CD4-positive, alpha-beta T cell treated with Interleukin-21 for 1 hour (primary cell): ENCODE measurements around the gene AMN1.
"Not testable (repeated sequence)": the region's sequence is repeated elsewhere in the genome, so short reads cannot be mapped to it uniquely, and the experiment has no call there.

Source experiments
- DNase-seq: peaks from one replicate; pipeline ENCODE4 v3.0.0-alpha.2; 2020

Gene AMN1

DNA sequence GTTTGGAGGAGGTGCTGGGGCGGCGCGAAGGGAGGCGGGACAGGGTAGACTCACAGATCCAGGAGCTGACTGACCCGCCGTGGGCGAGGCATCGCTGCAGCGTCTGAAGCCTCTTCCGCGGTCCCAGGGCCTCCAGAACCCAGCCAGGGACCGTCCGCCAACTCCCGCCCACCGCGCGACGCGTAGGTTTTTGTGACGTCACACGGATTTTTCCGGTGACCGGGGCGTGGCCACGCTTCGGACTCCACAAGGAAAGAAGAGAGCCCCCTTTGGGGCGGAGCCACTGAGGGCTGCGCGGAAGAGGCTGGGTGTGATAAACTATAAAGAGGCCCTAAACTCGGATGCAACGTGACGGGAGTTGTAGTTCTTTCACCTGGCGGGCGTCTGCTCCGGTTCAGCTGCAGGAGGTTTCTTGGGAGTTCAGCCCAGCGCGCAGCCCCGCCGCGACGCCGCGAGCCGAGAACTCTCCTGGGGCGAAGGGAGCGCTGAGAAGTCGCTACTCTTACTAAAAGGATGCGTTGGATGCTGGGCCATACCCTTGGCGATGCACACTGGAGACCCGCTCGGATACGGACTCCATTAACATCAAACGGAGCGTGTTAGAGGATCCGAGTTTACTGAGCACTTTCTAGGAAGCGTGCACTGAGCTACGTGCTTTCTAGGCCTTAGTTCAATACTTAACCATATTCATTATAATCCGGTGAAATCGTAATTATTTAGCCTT is at the start of gene AMN1:
AMN1 (minus strand) TSS at position 105 of the 724 bp plus-strand sequence; CDS start at position 92, 13 bp downstream.
- peak; percentile 100 for DNase-seq

DNA sequence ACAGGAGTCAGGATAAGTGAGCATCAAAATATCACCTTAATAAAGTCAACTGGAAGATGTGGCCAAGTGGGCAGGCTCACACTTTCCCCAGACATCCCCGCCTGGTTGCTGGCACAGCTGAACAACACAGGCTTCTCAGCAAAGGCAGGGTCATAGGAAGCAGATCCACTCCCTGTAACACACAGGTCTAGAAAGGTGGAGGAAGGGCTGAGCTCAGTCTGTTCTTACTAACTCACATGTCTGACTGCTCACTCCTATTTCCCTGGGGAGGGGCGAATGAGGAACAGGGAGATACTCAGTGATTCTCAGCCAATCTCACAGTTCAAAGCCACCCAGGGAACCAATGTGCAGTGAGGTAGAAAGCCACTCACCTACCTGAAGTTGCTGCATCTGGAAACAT is 45.0 kb upstream of the AMN1 start:
- DNase-seq: no peak

DNA sequence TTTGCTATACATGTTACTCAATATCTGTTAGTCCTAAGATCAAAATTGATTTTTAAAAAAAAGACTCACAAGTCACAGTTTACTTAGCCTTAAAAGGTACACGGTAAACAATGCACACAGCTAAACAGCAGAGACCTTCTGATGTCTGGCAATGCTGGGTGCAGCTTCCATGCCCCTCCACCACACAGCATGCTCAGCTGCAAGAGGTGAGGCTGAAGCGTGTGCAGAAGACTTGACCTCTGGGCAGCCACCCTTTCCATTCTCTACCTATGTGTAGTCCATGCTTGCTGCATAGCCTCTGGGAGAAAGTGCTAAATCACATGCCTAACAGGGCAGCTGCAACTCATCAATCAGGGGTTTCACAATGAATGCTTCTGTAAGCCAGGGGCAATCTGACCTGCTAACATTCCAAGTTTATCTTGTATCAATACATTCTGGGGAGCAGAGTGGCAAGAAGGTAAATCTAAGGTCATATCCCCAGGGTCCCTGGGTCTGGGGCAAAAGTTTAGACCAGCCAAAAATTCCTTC is 44.5 kb upstream of the AMN1 start:
- DNase-seq: no peak

DNA sequence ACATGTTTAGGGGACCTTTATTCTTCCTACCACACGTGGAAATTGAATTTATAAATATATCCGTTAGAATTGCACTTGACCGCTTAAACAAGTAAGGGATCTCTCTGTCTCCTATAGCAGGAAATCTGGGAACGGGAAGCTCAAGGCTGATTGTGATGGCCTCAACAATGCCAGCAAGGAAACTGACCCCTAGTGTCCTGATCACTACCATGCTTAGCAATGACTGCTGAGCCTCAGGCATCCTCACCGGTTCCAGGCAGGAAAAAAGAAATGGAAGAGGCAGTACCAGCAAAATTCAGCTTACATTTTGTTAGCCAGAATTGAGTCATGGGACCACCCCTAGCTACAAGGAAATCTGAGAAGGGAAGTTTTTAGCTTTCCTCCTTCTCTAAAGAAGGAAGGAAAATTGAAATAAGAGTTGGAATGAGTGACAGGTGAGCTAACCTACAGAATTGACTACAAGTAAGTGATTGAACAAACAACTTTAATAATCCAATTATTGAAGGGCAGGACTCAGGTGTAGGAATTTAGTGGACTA is 43.9 kb upstream of the AMN1 start:
- no peak for DNase-seq

DNA sequence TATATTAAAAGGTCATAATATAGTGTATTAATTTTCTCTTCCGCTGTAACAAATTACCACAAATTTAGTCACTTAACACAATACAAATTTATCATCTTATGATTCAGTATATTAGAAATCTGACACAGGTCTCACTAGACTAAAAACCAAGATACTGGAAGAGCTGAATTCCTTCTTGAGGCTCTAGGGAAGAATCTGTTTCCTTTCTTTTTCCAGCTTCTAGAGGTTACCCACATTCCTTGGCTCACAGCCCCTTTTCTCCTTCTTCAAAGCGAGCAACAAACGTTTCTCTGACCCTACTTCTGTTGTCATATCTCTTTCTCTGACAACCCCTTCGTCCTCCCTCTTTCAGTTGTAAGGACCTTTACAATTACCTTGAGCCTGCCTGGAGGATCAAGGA is 43.4 kb upstream of the AMN1 start:
- DNase-seq: no peak

DNA sequence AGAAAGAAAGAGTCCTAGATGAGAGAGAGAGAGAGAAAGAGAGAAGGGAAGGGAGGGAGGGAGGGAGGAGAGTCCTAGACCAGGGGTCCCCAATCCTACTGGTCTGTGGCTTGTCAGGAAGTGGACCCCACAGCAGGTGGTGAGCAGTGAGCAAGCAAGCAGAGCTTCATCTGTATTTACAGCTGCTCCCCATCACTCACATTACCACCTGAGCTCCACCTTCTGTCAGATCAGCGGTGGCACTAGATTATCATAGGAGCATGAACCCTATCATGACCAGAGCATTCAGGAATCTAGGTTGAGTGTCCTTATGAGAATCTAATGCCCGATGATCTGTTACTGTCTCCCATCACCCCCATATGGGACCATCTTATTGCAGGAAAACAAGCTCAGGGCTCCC is 39.2 kb upstream of the AMN1 start:
- no peak for DNase-seq

DNA sequence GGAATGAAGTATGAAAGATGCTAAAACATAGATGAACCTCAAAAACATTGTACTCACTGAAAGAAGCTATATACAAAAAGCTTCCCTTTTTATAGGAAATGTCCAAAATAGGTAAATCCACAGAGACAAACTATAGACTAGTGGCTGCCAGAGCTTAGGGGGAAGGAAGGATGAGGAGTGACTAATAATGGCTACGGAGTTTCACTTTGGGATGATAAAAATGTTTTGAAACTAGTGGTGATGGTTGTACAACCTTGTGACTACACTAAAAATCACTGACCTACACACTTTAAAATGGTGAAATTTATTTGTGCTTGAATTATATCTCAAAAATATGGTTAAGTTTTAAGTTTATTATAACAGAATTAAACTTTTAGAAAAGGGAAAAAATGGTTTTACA is 37.1 kb upstream of the AMN1 start:
- DNase-seq: no peak

DNA sequence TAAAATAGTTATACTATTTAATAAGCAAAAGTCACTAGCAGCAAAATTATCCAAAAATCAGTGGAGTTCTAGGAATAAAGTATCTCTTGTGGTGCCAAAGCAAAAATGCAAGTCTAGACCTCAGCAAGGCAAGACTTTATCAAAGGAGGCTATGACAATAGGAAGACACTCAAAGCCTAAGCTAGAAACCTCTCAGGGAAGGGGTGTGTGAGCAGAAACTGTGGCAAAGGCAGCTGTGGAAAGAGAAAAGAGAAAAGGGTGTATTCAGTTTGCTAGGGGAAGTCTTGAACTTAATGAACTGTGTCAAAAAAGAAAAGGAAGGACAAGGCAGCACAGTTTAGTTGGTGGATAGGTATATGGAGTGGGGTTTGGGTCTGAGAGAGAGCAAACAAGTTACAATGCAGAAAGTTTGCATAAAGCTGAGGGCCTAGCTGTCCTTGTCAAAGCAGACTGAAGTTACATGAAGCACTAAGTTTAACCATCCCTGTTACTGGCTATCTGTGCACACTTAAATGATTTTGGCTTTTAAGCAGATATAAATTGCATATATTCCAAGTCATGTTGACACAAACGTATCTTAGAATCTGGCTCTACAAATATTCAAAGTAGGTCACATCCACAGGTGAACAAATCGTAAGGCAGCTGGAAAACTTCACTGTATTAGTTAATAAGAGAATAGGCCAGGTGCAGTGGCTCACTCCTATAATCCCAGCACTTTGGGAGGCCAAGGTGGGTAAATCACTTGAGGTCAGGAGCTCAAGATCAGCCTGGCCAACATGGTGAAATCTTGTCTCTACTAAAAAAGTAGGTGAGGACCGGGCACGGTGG is 31.0 kb upstream of the AMN1 start:
- DNase-seq: no peak

DNA sequence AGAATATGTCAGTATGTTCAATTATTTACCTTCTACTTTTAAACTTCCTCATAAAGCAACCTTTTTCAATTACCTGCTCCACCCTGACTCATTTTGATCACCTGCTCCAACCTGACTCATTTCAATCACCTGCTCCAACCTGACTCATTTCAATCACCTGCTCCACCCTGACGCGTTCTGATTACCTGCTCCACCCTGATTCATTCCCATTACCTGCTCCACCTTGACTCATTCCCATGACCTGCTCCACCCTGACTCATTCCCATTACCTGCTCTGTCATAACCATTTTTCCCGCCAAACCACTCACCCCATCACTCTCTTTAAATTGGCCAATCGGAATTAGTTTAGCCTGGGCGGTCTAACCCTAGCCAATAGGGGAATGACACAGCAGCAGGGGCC is 29.5 kb upstream of the AMN1 start:
- DNase-seq: not testable (repeated sequence)

DNA sequence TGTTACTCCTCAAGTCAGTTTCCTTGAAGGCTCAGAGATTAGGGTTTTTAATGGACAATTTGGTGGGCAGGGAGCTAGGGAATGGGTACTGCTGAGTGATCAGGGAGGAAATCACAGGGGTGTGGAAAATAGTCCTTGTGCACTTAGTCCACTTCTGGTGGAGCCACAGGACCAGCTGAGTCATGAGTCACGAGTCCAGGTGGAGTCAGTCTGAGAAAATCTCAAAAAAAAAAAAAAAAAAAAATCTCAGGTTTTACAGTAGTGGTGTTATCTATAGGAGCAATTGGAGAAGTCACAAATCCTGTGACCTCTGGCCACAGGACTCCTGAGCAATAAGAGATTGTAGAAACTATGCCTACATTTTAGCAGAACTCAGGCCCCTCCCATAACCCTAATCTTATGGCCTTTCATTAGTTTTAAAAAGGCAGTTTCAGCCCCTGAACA is 28.2 kb upstream of the AMN1 start:
- no peak for DNase-seq

DNA sequence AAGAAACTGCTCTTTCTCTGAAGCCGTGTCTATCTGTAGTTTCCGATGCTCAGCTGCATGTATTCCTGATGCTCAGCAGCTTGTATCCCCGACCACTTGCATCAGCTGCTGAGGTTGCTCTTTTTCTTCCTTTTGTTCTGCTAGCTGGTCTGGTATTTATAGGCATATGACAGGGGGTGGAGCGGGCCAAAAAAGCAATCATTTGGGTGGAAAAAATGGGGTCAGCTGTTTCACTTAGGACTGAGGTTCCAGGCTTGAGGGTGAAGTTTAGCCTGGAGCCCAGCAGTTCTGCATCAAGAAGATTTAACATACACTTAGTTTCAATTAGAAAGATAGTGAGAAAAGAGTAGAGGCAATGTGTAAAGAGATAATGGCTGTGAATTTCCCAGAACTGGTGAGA is 23.6 kb upstream of the AMN1 start:
- no peak for DNase-seq

DNA sequence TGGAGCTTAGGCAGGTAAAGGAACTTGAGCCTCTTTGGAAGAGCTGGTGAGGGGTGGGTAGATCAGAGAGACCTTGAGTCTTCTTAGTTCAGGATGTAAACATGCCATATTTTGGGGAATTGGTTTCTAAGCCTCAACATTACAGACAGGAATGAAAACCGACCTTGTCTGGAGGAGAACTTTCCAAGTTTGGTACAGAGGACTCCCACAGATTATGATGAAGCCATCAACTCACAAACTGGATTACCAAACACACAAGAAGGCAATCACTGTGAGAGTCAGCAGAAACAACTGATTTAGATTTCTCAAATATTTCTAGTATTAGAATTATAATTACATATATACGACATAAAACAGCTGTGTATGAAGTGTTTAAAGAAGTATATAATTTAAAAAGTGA is 22.3 kb upstream of the AMN1 start:
- DNase-seq: no peak

DNA sequence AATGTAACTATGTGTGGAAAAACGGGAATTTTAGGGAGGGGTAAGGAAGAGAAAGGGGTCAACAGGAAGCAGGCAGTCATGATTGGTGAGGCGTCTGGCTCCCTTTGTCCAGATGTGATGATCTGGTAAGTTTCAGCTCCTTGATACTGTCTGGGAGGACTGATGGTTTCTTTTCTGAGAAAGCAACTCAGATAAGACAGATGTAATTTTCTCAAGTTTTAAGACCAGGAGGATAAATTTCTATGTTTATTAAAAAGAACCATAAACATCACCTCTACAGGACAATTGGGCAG is 21.9 kb upstream of the AMN1 start:
- no peak for DNase-seq

DNA sequence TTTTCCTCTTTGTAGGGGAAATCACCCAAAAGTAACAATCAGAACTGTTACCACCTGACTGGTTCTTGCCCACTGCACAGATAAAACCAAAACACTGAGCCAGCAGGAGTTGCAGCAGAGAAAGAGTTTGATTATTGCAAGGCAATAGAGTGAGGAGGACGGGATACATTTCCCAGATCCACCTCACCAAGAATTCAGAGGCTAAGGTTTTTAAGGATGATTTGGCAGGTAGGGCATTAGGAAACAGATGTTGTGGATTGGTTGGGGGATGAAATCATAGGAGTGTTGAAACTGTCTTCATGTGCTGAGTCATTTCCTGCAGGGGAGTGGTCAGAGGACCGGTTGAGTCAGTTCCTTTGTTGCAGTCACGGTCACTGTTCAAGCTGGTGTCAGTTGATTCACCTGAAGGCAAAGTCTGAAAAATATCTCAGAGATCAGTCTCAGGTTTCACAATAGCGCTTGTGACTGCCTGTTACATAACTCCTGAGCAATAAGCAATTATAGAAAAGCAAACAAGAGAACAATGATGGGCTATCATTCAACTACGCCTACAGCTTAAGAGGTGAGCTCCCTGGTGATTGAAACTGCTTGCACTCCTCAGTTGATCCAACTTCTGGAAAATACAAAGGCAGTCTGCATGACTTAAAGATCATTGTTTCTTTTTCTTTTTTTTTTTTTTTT is 20.3 kb upstream of the AMN1 start:
- peak; percentile 62 for DNase-seq

DNA sequence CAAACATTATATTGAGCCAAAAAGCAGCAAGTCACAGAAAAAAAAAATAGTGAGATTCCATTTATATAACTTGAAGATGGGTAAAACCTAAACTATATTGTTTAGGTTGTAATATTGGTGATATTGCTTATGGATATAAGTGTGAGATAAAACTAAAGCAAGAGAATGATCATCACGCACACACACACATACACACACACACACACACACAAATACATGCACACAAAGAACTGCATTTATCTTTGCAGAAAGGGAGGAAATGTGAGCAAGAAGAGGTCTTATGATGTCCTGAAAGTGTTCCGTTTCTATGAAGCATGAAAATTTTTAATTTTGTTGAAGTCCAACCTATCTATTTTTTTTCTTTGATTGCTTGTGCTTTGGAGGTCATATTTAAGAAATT is 16.4 kb upstream of the AMN1 start:
- no peak for DNase-seq

DNA sequence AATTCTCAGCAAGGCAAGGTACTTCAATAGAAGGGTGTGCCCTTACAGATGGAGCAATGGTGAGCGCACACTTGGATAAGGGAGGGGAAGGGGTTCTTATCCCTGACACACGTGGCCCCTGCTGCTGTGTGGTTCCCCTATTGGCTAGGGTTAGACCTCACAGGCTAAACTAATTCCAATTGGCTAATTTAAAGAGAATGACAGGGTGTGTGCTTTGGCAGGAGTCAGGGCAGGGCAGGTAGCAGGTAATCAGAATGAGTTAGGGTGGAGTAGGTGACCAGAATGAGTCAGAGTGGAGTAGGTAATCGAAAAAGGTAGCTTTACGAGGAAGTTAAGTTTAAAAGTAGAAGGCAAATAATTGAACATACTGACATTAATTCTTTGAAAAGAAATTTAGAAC is 15.5 kb upstream of the AMN1 start:
- DNase-seq: not testable (repeated sequence)

DNA sequence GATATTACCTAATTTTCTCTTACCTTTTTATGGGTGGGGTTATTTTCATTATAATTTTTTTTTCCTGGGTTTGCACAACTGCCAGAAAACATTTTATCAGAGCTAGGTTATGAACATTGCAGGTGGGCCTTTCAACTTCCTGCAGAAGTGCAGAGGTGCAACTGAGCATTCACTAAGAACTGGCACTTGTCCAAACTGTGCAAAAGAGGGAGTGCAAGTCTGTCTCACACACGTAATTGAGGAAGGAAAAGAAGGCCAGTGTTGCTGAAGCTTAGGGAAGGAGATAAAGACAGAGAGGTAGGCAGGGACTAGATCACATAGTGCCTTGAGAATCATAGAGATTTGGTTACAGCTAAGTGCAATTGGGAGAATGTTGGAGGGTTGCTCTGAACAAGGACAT is 14.1 kb upstream of the AMN1 start:
- DNase-seq: peak; percentile 26

DNA sequence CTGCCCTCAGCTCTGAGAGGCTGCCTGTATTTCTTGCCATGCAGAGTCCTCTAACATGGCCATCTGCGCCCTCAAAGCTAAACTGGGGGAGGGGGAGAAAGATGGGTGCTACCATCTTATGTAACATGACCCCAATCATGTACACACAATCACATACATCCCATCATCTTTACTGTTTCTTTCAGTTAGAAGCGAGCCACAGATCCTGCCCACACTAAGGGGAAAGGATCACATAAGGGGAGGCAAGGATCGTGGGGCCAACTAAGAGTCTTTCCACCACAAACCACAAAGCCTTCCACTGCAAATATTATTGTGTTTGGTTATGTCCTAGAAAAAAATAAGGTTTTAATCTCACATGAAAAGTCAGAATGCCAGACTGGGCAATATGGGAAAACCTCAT is 11.8 kb upstream of the AMN1 start:
- no peak for DNase-seq

DNA sequence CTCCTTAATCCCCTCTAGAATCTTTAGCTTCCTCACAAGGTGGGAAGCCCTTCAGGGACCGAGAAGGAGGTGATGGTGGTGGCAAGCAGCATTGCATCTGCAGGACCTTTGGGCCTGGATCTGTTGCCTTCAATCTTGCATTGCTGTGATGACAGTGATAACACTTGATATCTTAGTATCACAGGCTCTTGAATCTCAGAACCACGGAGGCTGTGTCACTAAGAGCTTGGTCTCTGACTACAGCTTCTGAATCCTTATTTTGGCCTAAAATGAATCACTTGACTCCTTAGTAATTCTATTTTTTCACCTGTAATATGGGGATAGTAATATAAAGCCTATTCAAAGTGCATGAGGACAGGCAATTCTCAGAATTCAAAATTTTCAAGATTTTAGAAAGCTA is 8.9 kb upstream of the AMN1 start:
- no peak for DNase-seq

DNA sequence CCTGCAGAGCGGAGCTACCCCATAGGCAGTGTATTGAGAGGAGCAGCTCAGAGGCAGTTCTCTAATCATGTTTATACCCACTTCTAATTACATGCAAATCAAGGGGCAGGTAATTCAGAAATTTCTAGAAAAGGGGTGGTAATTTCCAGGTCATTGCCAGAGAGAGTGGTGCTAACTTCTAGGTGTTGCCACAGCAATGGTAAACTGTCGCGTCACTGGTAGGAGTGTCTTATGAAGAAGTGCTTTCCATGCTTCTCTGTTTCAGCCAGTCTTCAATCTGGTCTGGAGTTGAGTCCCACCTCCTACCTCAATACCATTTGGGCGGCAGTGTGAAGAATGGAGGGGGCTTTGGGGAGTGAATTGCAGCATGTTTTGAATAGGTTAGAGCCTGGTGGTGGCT is 8.5 kb upstream of the AMN1 start:
- peak; percentile 32 for DNase-seq

DNA sequence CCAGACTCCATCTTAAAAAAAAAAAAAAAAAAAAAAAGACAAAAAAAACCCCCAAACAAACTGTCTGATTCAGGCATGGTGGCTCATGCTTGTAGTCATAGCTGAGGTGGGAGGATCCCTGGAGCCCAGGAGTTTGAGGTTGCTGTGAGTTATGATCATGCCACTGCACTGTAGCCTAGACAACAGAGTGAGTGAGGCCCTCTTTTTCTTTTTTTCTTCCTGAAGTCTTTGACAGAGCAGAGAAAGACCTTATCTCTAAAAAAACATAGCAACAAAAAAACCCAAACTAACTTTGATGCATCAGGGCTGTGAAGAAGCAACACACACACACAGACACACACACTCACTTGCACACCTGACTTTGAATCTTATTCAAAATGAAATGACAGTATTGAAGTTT is 7.7 kb upstream of the AMN1 start:
- peak; percentile 80 for DNase-seq

DNA sequence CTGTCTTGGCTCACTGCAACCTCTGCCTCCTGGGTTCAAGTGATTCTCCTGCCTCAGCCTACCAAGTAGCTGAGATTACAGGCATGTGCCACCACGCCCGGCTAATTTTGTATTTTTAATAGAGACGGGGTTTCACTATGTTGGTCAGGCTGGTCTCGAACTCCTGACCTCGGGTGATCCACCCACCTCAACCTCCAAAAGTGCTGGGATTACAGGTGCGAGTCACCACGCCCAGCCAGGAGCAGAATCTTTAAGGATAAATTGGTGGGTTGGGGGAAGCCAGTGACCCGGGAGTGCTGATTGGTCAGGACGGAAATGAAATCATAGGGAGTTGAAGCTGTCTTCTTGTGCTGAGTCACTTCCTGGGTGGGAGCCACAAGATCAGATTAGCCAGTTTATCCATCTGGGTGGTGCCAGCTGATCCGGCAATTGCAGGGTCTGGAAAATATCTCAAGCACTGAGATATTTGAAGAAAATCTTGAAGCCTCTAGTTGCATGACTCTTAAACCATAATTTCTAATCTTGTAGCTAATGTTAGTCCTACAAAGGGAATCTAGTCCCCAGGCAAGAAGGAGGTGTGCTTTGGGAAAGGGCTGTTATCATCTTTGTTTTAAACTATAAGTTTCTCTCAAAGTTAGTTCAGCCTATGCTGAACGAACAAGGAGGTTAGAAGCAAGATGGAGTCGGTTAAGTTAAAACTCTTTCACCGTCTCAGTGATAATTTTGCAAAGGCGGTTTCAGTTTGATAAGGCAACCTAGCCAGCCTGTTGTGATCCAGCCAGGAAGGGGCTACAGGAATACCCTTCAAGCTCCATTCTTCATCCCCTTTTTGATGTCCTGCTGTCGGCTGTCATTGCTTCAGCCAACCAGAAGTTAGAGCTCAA is 5.0 kb upstream of the AMN1 start:
- peak; percentile 45 for DNase-seq
